ENCODE measurements around the gene HRNR. TPM values are rescaled to one million over a fixed set of nuclear protein-coding genes. Genes with fewer than 3 reads are reported as not detected.

HRNR gene
- total RNA-seq, 1 experiment from 2014 or later: not detected

Other genes with a start within 250 kb of the HRNR start
- 373 and 385 TPM in 2 replicates for gene S100A10, start 230.3 kb downstream of the HRNR start, total RNA-seq (2014; rRNA removed; shearing (Covaris generic))
- 879 and 977 TPM in 2 replicates for gene S100A11, start 187.2 kb downstream of the HRNR start, total RNA-seq (2014; rRNA removed; shearing (Covaris generic))
- gene TCHHL1, start 135.1 kb downstream of the HRNR start, total RNA-seq (2014; rRNA removed; shearing (Covaris generic)): not detected in 2 replicates
- gene TCHH, start 108.7 kb downstream of the HRNR start, total RNA-seq (2014; rRNA removed; shearing (Covaris generic)): 0.02 and 0.03 TPM in 2 replicates
- gene RPTN, start 65.0 kb downstream of the HRNR start, total RNA-seq (2014; rRNA removed; shearing (Covaris generic)): not detected in 2 replicates
- gene FLG, start 101.0 kb upstream of the HRNR start, total RNA-seq (2014; rRNA removed; shearing (Covaris generic)): not detected in 2 replicates
- under 0.01 TPM in 1 of 2 replicates, not detected in the other for gene FLG2, start 135.8 kb upstream of the HRNR start, total RNA-seq (2014; rRNA removed; shearing (Covaris generic))
- not detected in 2 replicates for gene CRNN, start 190.1 kb upstream of the HRNR start, total RNA-seq (2014; rRNA removed; shearing (Covaris generic))

Measured in NCI-H460 (cell line).